NB4 (cell line): ENCODE measurements around the gene LCN6.

Experiments
- POLR2A ChIP-seq: IDR thresholded peaks from 2 replicates; pipeline ENCODE4 v1.6.1; 2011; ENCODE audit warnings: mild to moderate bottlenecking; ENCODE audit not compliant: insufficient read length; ENCODE audit errors: extremely low read depth
- TF ChIP-seq, protein P1 (sequence below): IDR thresholded peaks from one replicate; pipeline ENCODE4 v1.5.1; 2012; ENCODE audit warnings: low read depth, low read length

DNA sequence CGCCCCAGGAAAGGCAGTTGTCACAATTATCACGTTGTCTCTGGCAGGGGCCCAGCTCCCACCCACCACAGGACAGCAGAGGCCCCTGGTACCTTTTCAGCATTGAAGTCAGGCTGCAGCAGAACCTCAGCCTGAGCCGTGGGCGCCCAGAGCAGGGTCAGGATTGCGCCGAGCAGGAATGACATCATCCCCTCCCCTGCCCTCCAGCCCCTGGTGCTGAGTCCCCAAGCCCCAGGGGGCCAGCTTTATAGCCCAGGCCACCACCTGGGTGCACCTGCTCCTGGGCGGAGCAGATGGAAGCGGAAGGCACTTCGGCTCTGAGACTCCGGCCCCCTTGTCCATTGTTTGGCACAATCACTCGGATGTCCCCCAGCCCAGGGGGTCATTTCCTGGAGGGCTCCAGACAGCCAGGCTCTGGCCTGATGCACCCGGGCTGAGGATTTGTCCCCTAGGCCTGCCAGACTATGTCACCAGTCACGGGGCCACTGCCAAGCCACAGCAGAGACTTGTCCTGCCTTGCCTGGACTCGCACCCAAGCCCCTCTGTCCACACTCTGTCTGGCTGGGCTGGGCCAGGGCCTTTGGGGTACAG lies 16.1 kb upstream of the LCN6 start, which contains the start of gene LCN15:
- TF ChIP-seq, protein P1, sequence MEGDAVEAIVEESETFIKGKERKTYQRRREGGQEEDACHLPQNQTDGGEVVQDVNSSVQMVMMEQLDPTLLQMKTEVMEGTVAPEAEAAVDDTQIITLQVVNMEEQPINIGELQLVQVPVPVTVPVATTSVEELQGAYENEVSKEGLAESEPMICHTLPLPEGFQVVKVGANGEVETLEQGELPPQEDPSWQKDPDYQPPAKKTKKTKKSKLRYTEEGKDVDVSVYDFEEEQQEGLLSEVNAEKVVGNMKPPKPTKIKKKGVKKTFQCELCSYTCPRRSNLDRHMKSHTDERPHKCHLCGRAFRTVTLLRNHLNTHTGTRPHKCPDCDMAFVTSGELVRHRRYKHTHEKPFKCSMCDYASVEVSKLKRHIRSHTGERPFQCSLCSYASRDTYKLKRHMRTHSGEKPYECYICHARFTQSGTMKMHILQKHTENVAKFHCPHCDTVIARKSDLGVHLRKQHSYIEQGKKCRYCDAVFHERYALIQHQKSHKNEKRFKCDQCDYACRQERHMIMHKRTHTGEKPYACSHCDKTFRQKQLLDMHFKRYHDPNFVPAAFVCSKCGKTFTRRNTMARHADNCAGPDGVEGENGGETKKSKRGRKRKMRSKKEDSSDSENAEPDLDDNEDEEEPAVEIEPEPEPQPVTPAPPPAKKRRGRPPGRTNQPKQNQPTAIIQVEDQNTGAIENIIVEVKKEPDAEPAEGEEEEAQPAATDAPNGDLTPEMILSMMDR: no peak
- no peak for TF ChIP-seq POLR2A
